CD4-positive, CD25-positive, alpha-beta regulatory T cell (primary cell): ENCODE results near the gene SYT1. TPM values are rescaled to one million over a fixed set of nuclear protein-coding genes. Genes with fewer than 3 reads are reported as not detected.

ENCODE experiments used
- ATAC-seq, 2 donors: fragments of 150-1000 bp; cut with Tn5 transposase; one replicate each; pipeline ENCODE4 v1.10.0; 2021; ENCODE audit warnings: low read depth in 2 of 2, moderate number of reproducible peaks in 2 of 2, moderate library complexity in 1 of 2
- DNase-seq, 3 donors: peaks; one replicate each; pipeline versions ENCODE4 v3.0.0 to v3.0.0-alpha.2; 2012 to 2022; ENCODE audit warnings: mixed read lengths in 1 of 3
- H3K27ac ChIP-seq: one replicate; pipeline ENCODE4 v1.7.0; 2013; ENCODE audit warnings: mild to moderate bottlenecking, low read length; ENCODE audit not compliant: insufficient read depth, poor library complexity, severe bottlenecking
- H3K27me3 ChIP-seq: one replicate; pipeline ENCODE4 v1.7.0; 2013; ENCODE audit warnings: low read length; ENCODE audit not compliant: control insufficient read depth, insufficient read depth
- H3K36me3 ChIP-seq: one replicate; pipeline ENCODE4 v1.7.0; 2013; ENCODE audit warnings: mild to moderate bottlenecking, low read length, moderate library complexity; ENCODE audit not compliant: control insufficient read depth, insufficient read depth
- H3K4me1 ChIP-seq: 2 replicates; pipeline ENCODE4 v1.7.0; 2013; ENCODE audit warnings: mild to moderate bottlenecking, low read length; ENCODE audit not compliant: insufficient read depth, control insufficient read depth, poor library complexity, severe bottlenecking
- H3K4me3 ChIP-seq: one replicate; pipeline ENCODE4 v1.7.0; 2013; ENCODE audit warnings: low read depth, mild to moderate bottlenecking, low read length, moderate library complexity
- H3K9me3 ChIP-seq, 2 experiments: 1 replicate in 1 of 2; 2 replicates in 1 of 2; pipeline ENCODE4 v1.7.0; 2013; ENCODE audit warnings: low read length in 2 of 2, mild to moderate bottlenecking in 1 of 2, moderate library complexity in 1 of 2; ENCODE audit not compliant: control insufficient read depth in 2 of 2
- H3K27ac Mint-ChIP-seq, 3 donors: one replicate each; pipeline ENCODE4 v1.8.0; 2020 to 2022; ENCODE audit warnings: mild to moderate bottlenecking in 3 of 3, mixed read lengths in 3 of 3, moderate library complexity in 2 of 3
- H3K27me3 Mint-ChIP-seq: one replicate; pipeline ENCODE4 v1.8.0; 2022; ENCODE audit warnings: mild to moderate bottlenecking, mixed read lengths
- H3K36me3 Mint-ChIP-seq: one replicate; pipeline ENCODE4 v1.8.0; 2020; ENCODE audit warnings: mixed read lengths
- H3K4me1 Mint-ChIP-seq, 4 donors: one replicate each; pipeline ENCODE4 v1.8.0; 2020 to 2022; ENCODE audit warnings: mixed read lengths in 4 of 4, mild to moderate bottlenecking in 1 of 4
- H3K4me3 Mint-ChIP-seq, 4 donors: one replicate each; pipeline ENCODE4 v1.8.0; 2020 to 2022; ENCODE audit warnings: mild to moderate bottlenecking in 4 of 4, mixed read lengths in 4 of 4, moderate library complexity in 3 of 4
- H3K9me3 Mint-ChIP-seq, 7 donors: one replicate each; pipeline ENCODE4 v1.8.0; 2020 to 2022; ENCODE audit warnings: mixed read lengths in 7 of 7, mild to moderate bottlenecking in 3 of 7, moderate library complexity in 2 of 7
- polyA plus RNA-seq, 4 donors: library from polyadenylated mRNA; unstranded; fragments of 300-500 nt; fragmentation: Illumina TruSeq; gene quantifications; one replicate each; pipeline ENCODE4 v1.2.3, GENCODE V29; 2021
- total RNA-seq: library from RNA; stranded (reverse); gene quantifications from one replicate; pipeline ENCODE4 v1.2.3, GENCODE V29; 2022

The SYT1 gene
- total and polyA plus RNA-seq, 5 donors from 2014 or later = not detected

GRCh38 chr12:78959556-78959955, 95.0 kb downstream of the SYT1 start:
- Histone ChIP-seq H3K9me3 (no peaks in the 10 kb centered on the region), H3K4me1 (no peaks in the 10 kb centered on the region), H3K4me3 (no peak overlapping the region), H3K27ac (no peak overlapping the region), H3K27me3 (no peaks in the 10 kb centered on the region), H3K36me3 (no peaks in the 10 kb centered on the region)
- no peaks in the 10 kb centered on the region for H3K27me3 Mint-ChIP-seq
- H3K36me3 Mint-ChIP-seq = no peaks in the 10 kb centered on the region
- DNase-seq = no peak
- H3K4me3 Mint-ChIP-seq = no peak overlapping the region
- peaks cover 0 to 12% (median 5%) of the 10 kb centered on the region in 7 donors for H3K9me3 Mint-ChIP-seq
- no peaks in the 10 kb centered on the region for H3K4me1 Mint-ChIP-seq
- ATAC-seq = no peak
- H3K27ac Mint-ChIP-seq = no peak overlapping the region

- Mint-ChIP-seq H3K4me1 (no peaks in the 10 kb centered on the region), H3K36me3 (no peaks in the 10 kb centered on the region), H3K27ac (no peak overlapping the region), H3K27me3 (no peaks in the 10 kb centered on the region), H3K4me3 (no peak overlapping the region), H3K9me3 (peaks cover 0 to 12% (median 5%) of the 10 kb centered on the region in 7 donors)
- no peaks in the 10 kb centered on the region for H3K27me3 ChIP-seq
- ATAC-seq (no peak), DNase-seq (no peak)
- no peak overlapping the region for H3K4me3 ChIP-seq
- H3K9me3 ChIP-seq = no peaks in the 10 kb centered on the region
- H3K36me3 ChIP-seq = no peaks in the 10 kb centered on the region
- H3K4me1 ChIP-seq = no peaks in the 10 kb centered on the region
- H3K27ac ChIP-seq = no peak overlapping the region
Observed at GRCh38 chr12:78961171-78961570, 96.6 kb downstream of the SYT1 start.

GRCh38 chr12:78963439-78964227, 99.1 kb downstream of the SYT1 start:
- no peaks in the 10 kb centered on the region for H3K27me3 Mint-ChIP-seq
- Histone ChIP-seq H3K4me3 (no peak overlapping the region), H3K36me3 (no peaks in the 10 kb centered on the region), H3K4me1 (no peaks in the 10 kb centered on the region), H3K9me3 (no peaks in the 10 kb centered on the region), H3K27me3 (no peaks in the 10 kb centered on the region), H3K27ac (no peak overlapping the region)
- ATAC-seq (no peak), DNase-seq (no peak)
- H3K4me1 Mint-ChIP-seq = no peaks in the 10 kb centered on the region
- no peaks in the 10 kb centered on the region for H3K36me3 Mint-ChIP-seq
- peaks cover 2 to 20% (median 6%) of the 10 kb centered on the region in 7 donors for H3K9me3 Mint-ChIP-seq
- no peak overlapping the region for H3K4me3 Mint-ChIP-seq
- H3K27ac Mint-ChIP-seq = no peak overlapping the region

- Histone ChIP-seq H3K27ac (no peak overlapping the region), H3K4me1 (no peaks in the 10 kb centered on the region), H3K9me3 (no peaks in the 10 kb centered on the region), H3K27me3 (no peaks in the 10 kb centered on the region), H3K36me3 (no peaks in the 10 kb centered on the region), H3K4me3 (no peak overlapping the region)
- H3K4me3 Mint-ChIP-seq = no peak overlapping the region
- no peak overlapping the region for H3K27ac Mint-ChIP-seq
- no peaks in the 10 kb centered on the region for H3K4me1 Mint-ChIP-seq
- DNase-seq = no peak
- ATAC-seq = no peak
- peaks cover 2 to 20% (median 6%) of the 10 kb centered on the region in 7 donors for H3K9me3 Mint-ChIP-seq
- H3K36me3 Mint-ChIP-seq = no peaks in the 10 kb centered on the region
- no peaks in the 10 kb centered on the region for H3K27me3 Mint-ChIP-seq
Observed at GRCh38 chr12:78964521-78964920, 99.9 kb downstream of the SYT1 start.

- H3K36me3 ChIP-seq = no peaks in the 10 kb centered on the region
- H3K36me3 Mint-ChIP-seq = no peaks in the 10 kb centered on the region
- no peaks in the 10 kb centered on the region for H3K4me1 Mint-ChIP-seq
- H3K27me3 ChIP-seq = no peaks in the 10 kb centered on the region
- H3K9me3 ChIP-seq = no peaks in the 10 kb centered on the region
- H3K27ac Mint-ChIP-seq = no peak overlapping the region
- H3K4me3 Mint-ChIP-seq = no peak overlapping the region
- H3K27me3 Mint-ChIP-seq = no peaks in the 10 kb centered on the region
- ATAC-seq = no peak
- H3K27ac ChIP-seq = no peak overlapping the region
- peaks cover 2 to 20% (median 7%) of the 10 kb centered on the region in 7 donors for H3K9me3 Mint-ChIP-seq
- no peaks in the 10 kb centered on the region for H3K4me1 ChIP-seq
- H3K4me3 ChIP-seq = no peak overlapping the region
- DNase-seq = no peak
Observed at GRCh38 chr12:78966062-78966461, 101.5 kb downstream of the SYT1 start.

- Histone ChIP-seq H3K27ac (no peak overlapping the region), H3K27me3 (no peaks in the 10 kb centered on the region), H3K9me3 (no peaks in the 10 kb centered on the region), H3K36me3 (no peaks in the 10 kb centered on the region), H3K4me1 (no peaks in the 10 kb centered on the region), H3K4me3 (no peak overlapping the region)
- no peak overlapping the region for H3K27ac Mint-ChIP-seq
- no peaks in the 10 kb centered on the region for H3K27me3 Mint-ChIP-seq
- no peak overlapping the region for H3K4me3 Mint-ChIP-seq
- no peaks in the 10 kb centered on the region for H3K4me1 Mint-ChIP-seq
- ATAC-seq (no peak), DNase-seq (no peak)
- H3K9me3 Mint-ChIP-seq = peaks cover 2 to 15% (median 7%) of the 10 kb centered on the region in 7 donors
- H3K36me3 Mint-ChIP-seq = no peaks in the 10 kb centered on the region
Observed at GRCh38 chr12:78966926-78967325, 102.4 kb downstream of the SYT1 start.

- Histone ChIP-seq H3K4me1 (no peaks in the 10 kb centered on the region), H3K27ac (no peak overlapping the region), H3K36me3 (no peaks in the 10 kb centered on the region), H3K27me3 (no peaks in the 10 kb centered on the region), H3K4me3 (no peak overlapping the region), H3K9me3 (no peaks in the 10 kb centered on the region)
- H3K9me3 Mint-ChIP-seq = peaks cover 1 to 15% (median 7%) of the 10 kb centered on the region in 7 donors
- no peaks in the 10 kb centered on the region for H3K27me3 Mint-ChIP-seq
- no peaks in the 10 kb centered on the region for H3K4me1 Mint-ChIP-seq
- ATAC-seq (no peak), DNase-seq (no peak)
- no peak overlapping the region for H3K27ac Mint-ChIP-seq
- H3K36me3 Mint-ChIP-seq = no peaks in the 10 kb centered on the region
- no peak overlapping the region for H3K4me3 Mint-ChIP-seq
Observed at GRCh38 chr12:78968226-78968625, 103.7 kb downstream of the SYT1 start.

- Mint-ChIP-seq H3K27me3 (no peaks in the 10 kb centered on the region), H3K36me3 (no peaks in the 10 kb centered on the region)
- H3K4me3 ChIP-seq = no peak overlapping the region
Observed at GRCh38 chr12:78970041-78970440, 105.5 kb downstream of the SYT1 start.

More at GRCh38 chr12:78970041-78970440, 105.5 kb downstream of the SYT1 start:
- H3K4me3 Mint-ChIP-seq = no peak overlapping the region
- H3K27me3 ChIP-seq = no peaks in the 10 kb centered on the region
- no peak for ATAC-seq
- no peak overlapping the region for H3K27ac Mint-ChIP-seq
- no peak for DNase-seq
- no peaks in the 10 kb centered on the region for H3K4me1 ChIP-seq
- H3K9me3 Mint-ChIP-seq = peaks cover 0 to 15% (median 7%) of the 10 kb centered on the region in 7 donors
- peaks cover 0 to under 1% of the 10 kb centered on the region in 2 experiments for H3K9me3 ChIP-seq
- H3K36me3 ChIP-seq = no peaks in the 10 kb centered on the region
- H3K27ac ChIP-seq = no peak overlapping the region
- no peaks in the 10 kb centered on the region for H3K4me1 Mint-ChIP-seq
